DOHH2 (cell line): ENCODE data around the gene CHN2.

Experiments used
- H3F3A ChIP-seq: fragments of 200-600 bp; sonication (generic), shearing (Covaris generic); 2 replicates; pipeline ENCODE4 v1.6.0; 2016; ENCODE audit warnings: antibody characterized with exemption, mild to moderate bottlenecking; ENCODE audit not compliant: control insufficient read depth, insufficient read depth
- H3K27ac ChIP-seq: fragments of 200-600 bp; sonication (generic); 2 replicates; pipeline ENCODE4 v1.5.1; 2014; ENCODE audit warnings: low read depth, mild to moderate bottlenecking, low read length, moderate library complexity
- H3K27me3 ChIP-seq: fragments of 200-600 bp; sonication (generic); 2 replicates; pipeline ENCODE4 v1.6.1; 2014; ENCODE audit warnings: mild to moderate bottlenecking, low read length, mixed read lengths; ENCODE audit not compliant: control insufficient read depth
- H3K36me3 ChIP-seq: fragments of 200-600 bp; sonication (generic); 2 replicates; pipeline ENCODE4 v1.6.1; 2014; ENCODE audit warnings: mild to moderate bottlenecking, low read length, moderate library complexity, mixed read lengths; ENCODE audit not compliant: control insufficient read depth
- H3K4me1 ChIP-seq: fragments of 200-600 bp; sonication (generic); 2 replicates; pipeline ENCODE4 v1.6.1; 2014; ENCODE audit warnings: mild to moderate bottlenecking, low read length, mixed read lengths; ENCODE audit not compliant: control insufficient read depth
- H3K4me2 ChIP-seq: fragments of 200-600 bp; sonication (generic); 2 replicates; pipeline ENCODE4 v1.6.0; 2014; ENCODE audit warnings: mild to moderate bottlenecking, low read length, moderate library complexity
- H3K4me3 ChIP-seq: fragments of 200-600 bp; sonication (generic); 2 replicates; pipeline ENCODE4 v1.5.1; 2014; ENCODE audit warnings: mild to moderate bottlenecking, low read length, mixed read lengths
- H3K79me2 ChIP-seq: fragments of 200-600 bp; sonication (generic); 2 replicates; pipeline ENCODE4 v1.6.1; 2014; ENCODE audit warnings: mild to moderate bottlenecking, low read length, mixed read lengths; ENCODE audit not compliant: control insufficient read depth
- H3K9me2 ChIP-seq: fragments of 200-600 bp; sonication (generic); replicated peaks from 2 replicates; pipeline ENCODE4 v1.6.1; 2014; ENCODE audit warnings: mild to moderate bottlenecking, low read length, mixed read lengths; ENCODE audit not compliant: control insufficient read depth
- H3K9me3 ChIP-seq: fragments of 200-600 bp; sonication (generic); 2 replicates; pipeline ENCODE4 v1.6.1; 2014; ENCODE audit warnings: antibody characterized with exemption, low read length, mixed read lengths; ENCODE audit not compliant: control insufficient read depth, insufficient read depth
- H4K20me1 ChIP-seq: fragments of 200-600 bp; sonication (generic); 2 replicates; pipeline ENCODE4 v1.6.0; 2014; ENCODE audit warnings: low read depth, mild to moderate bottlenecking, antibody characterized with exemption, low read length, moderate library complexity; ENCODE audit not compliant: control insufficient read depth, insufficient read depth
- CTCF ChIP-seq: fragments of 200-600 bp; sonication (generic); IDR thresholded peaks from one replicate; pipeline ENCODE4 v1.5.1; 2014; ENCODE audit warnings: antibody characterized with exemption, mild to moderate bottlenecking, low read depth, low read length; ENCODE audit not compliant: poor library complexity, severe bottlenecking
- EZH2phosphoT487 ChIP-seq: fragments of 200-600 bp; sonication (generic); IDR thresholded peaks from 2 replicates; pipeline ENCODE4 v1.6.1; 2017; ENCODE audit warnings: borderline replicate concordance, mild to moderate bottlenecking, antibody characterized with exemption, low read length, moderate library complexity, mixed read lengths

Gene CHN2

GRCh38 chr7:29476916-29477315 lies 282.3 kb downstream of the CHN2 start:
- no peaks in the 10 kb centered on the region for H3K4me1 ChIP-seq
- no peak for TF ChIP-seq CTCF
- H3F3A ChIP-seq: no peaks in the 10 kb centered on the region
- no peaks in the 10 kb centered on the region for H4K20me1 ChIP-seq
- no peaks in the 10 kb centered on the region for H3K79me2 ChIP-seq
- no peak overlapping the region for H3K4me2 ChIP-seq
- no peak overlapping the region for H3K4me3 ChIP-seq
- H3K9me3 ChIP-seq: no peaks in the 10 kb centered on the region
- H3K36me3 ChIP-seq: no peaks in the 10 kb centered on the region
- H3K27me3 ChIP-seq: 0 out of 2 replicates have a peak, but pooled peaks cover 2% of the 10 kb centered on the region
- H3K9me2 ChIP-seq: no peaks in the 10 kb centered on the region
- H3K27ac ChIP-seq: no peak overlapping the region

- H3K27me3 ChIP-seq: 0 out of 2 replicates have a peak, but pooled peaks cover 2% of the 10 kb centered on the region
- H3K4me1 ChIP-seq: no peaks in the 10 kb centered on the region
- H3K9me2 ChIP-seq: no peaks in the 10 kb centered on the region
- H3K9me3 ChIP-seq: no peaks in the 10 kb centered on the region
- H3K4me2 ChIP-seq: no peak overlapping the region
- no peak overlapping the region for H3K27ac ChIP-seq
- no peaks in the 10 kb centered on the region for H4K20me1 ChIP-seq
- no peak overlapping the region for H3K4me3 ChIP-seq
- no peaks in the 10 kb centered on the region for H3K79me2 ChIP-seq
- no peaks in the 10 kb centered on the region for H3F3A ChIP-seq
- TF ChIP-seq CTCF (no peak), EZH2phosphoT487 (no peak)
- no peaks in the 10 kb centered on the region for H3K36me3 ChIP-seq
Measured at GRCh38 chr7:29478226-29478625, 283.7 kb downstream of the CHN2 start.

GRCh38 chr7:29478687-29479240 lies 284.2 kb downstream of the CHN2 start:
- Histone ChIP-seq H3K4me1 (no peaks in the 10 kb centered on the region), H3F3A (no peaks in the 10 kb centered on the region), H3K79me2 (no peaks in the 10 kb centered on the region), H3K27ac (no peak overlapping the region), H3K4me3 (no peak overlapping the region), H3K36me3 (no peaks in the 10 kb centered on the region), H3K27me3 (0 out of 2 replicates have a peak, but pooled peaks cover 2% of the 10 kb centered on the region), H3K9me2 (no peaks in the 10 kb centered on the region), H4K20me1 (no peaks in the 10 kb centered on the region), H3K9me3 (no peaks in the 10 kb centered on the region), H3K4me2 (no peak overlapping the region)
- TF ChIP-seq CTCF (no peak), EZH2phosphoT487 (no peak)
